ENCODE results near the gene RORC.
"Not testable (repeated sequence)": the region's sequence is repeated elsewhere in the genome, so short reads cannot be mapped to it uniquely, and the experiment has no call there.

The RORC gene

DNA sequence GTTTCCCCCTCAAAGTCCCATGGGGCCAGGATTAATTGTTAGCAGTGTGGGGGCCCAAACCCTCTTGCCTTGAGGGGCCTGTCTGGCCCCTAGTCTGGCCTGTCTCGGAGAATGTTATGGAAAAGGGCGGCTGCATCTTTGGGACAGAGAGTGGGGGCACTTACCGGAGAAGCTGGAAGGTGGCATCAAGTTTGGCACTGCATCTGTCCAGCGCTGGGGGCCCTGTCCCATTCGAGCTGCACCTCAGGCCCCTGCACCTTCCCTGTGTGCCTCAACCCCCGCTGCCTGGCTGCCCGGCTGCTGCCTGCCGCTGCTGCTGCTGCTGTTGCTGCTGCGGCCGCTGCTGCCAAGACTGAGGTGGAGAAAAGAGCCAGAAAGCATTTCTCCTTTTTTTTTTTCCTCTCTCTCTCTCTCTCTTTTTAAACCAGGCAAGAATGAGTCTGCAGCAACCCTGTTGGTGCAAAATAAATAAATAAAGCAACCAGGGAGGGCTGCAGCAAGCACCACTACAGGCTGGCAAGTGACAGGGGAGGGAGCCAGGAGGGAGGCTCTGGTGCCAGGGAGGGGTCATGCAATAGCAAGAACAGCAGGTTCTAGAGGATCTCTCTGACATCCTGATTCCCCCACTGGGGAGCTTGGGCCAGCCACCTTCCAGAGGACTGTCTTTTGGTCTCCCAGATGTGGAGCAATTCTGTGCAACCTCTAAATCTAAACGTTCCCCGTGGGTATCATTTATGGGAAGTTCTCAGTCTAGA lies 26.4 kb downstream of the RORC start, which contains the start of gene LINGO4:
Gene LINGO4 (minus strand): TSS at position 354 of the 755 bp plus-strand sequence. CDS start 2,715 bp downstream, outside the sequence.
- DNase-seq (ENCODE audit: low read depth in 3 of 3), result no peak

DNA sequence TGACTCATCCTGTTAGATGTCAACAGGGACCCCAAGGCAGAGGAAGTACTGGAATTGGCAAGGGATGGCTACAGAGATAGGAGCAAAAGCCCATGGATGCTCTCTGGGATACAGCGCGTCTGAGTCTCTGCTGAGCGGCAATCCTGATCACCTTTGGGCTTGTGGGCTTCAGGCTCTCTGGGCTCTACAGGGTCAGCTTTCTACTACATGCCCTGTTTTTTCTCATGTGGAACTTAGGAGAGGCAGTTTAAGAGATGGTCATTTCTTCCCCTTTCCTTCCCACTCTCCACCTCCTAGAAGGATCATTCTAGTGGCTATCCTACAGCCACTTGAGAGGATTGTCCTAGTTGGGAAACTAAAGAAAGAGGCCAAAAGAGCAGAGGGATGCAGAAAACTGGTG lies 27.7 kb downstream of the RORC start:
- no peak for DNase-seq (ENCODE audit: low read depth in 3 of 3)

DNA sequence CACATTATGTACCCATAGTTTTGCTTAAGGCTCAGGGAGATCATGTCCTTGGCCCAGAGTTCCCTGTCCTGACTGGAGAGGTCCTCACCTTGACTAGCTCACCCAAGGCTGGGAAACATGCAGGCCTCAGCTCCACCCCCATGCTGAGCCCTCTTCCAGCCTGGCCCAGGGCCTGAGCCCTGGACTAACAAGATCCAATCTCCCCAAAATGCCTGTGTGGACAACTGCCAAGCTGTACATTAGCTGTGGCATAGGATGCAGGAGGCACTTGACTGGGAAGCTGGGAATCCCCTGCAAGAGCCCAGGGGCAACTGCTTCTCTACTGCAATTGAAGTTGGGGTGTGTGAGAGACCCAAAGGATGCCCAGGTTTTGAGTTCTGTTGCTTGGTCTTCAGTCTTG lies 28.4 kb downstream of the RORC start:
- DNase-seq (ENCODE audit: low read depth in 3 of 3), result no peak

DNA sequence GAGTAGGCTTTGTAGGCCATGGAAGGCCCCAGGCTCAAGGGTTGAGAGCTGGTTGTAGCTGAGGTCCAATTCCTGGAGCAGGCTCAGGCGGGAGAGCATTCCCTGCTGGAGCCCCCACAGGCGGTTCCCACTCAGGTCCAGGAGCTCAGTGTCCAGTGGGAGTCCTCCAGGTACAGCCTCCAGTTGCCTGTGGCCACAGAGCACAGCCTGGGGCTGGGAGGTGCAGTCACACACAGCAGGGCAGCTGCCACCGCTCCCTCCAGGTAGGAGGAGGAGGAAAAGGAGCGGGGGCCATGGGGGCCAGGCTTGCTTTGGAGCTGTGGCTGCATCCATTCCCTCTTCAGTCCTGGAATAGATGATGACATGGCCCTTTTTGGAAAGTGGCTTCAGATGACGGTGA lies 29.2 kb downstream of the RORC start:
- no peak for DNase-seq (ENCODE audit: low read depth in 3 of 3)

DNA sequence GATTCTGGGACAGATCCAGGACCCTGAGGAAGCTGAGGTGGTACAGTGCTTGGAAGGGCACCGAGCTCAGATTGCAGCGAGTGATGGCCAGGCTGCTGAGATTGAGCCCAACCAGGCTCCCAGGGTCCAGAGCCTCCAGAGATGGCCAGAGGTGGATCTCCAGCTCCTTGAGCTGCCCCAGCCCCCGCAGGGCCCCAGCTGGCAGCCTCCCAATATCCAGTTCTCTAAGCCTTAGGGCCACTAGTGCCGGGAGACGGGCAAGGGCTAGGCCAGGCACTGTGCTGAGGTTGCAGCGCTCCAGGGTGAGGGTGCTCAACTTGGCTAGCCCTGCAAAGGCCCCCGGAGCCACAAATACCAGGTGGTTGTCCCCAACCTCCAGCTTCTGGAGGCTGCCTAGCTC lies 29.8 kb downstream of the RORC start:
- no peak for DNase-seq (ENCODE audit: low read depth in 3 of 3)

DNA sequence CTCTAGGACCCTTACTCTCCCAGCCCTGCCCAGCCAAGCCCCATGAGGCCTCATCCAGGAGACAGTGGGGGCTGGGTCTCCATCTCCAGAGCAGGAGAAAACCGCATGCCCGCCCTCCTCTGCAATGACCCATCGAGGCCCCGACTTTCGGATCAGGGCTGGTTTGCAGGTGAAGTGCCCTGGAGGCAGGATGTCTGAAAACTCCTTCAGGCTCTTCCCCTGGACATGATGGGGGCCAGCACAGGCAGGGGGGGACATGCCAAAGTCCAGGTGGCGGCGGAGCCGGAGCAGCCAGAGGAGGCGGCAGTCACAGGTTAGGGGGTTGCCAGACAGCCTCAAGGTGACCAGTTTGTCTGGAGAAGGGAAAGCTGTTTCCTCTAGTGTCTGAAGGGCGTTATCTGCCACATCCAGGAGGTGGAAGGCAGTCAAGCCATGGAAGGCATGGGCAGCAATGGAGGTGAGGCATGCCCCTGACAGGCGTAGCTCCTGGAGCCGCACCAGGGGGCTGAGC lies 30.2 kb downstream of the RORC start:
- DNase-seq (ENCODE audit: low read depth in 3 of 3), result no peak

DNA sequence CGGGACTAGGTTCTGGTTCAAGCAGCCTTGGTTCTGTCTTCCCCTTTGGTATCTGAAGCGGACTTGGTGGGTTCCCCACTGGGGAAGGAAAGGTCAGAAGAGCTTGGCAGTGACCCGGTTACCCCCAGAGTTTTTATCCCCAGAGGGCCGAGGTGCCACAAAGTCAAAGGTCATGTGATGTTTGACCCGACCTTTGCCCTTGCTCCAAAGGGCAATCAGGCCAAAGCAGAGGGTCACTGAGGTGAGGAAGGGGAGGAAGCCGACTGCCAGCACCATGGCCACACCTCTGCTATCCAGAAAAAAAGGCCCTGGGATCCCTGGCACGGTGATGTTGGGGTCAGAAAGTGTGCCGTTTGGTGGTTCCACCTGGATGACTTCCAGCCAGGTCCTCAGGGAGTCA lies 30.8 kb downstream of the RORC start:
- no peak for DNase-seq (ENCODE audit: low read depth in 3 of 3)

DNA sequence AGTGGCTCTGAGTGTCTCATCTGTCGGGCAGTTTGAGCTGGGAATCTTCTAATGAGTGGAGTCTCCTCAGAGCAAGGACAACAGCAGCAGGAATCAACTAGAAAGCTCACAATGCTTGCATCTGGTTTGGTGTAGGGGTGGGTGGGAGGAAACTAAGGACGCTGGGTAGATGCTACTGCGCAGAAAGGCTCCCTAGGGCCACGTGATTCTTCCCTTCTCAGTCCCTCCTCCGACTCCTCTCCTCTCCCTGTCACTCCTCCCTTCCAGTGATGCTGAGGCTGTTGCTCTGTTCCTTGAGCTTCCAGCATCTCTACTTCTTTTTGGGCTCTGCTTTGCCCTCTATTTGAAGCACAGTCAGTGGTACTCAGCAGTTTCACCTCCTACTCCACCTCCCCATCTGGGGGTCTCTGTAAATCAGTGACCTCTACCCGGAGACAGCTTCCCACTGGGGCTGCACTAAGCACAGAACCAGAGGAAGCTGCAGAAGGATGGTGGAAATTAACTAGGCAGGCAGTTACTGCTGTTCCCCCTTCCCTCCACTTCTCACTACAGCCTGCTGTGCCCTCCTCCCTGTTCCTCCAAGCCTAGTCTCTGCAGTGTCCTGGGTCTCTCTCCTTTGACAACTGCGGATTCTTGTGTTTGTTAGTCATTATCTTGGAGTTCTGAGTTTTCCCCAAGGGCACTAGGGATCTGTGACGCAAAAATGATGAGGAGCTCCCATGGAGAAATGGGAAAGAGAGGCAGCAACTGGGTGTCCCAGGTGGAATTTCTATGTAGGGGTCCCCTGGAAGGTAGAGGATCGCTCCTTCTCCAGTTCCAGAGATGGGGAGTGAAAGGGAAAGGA lies 32.2 kb downstream of the RORC start:
- DNase-seq (ENCODE audit: low read depth in 3 of 3), result no peak

DNA sequence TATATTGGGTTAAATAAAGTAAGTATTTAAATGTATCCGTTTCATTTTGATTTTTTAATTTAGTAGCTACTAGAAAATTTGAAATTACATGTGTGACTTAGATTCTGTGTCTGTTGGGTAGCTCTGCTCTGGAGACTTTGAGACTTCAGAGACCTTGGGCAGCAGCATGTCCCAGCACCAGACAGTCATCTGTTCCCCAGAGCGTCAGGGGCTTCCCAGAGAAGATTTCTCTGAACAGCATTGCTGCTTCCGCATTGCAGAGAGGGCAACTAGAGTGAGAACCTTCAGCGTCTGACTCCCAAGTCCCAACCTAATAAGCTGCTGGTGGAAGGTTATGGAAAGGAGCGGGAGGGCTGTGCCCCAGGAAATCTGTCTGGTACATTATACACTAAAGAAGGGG lies 33.0 kb downstream of the RORC start:
- DNase-seq (ENCODE audit: low read depth in 3 of 3), result no peak

DNA sequence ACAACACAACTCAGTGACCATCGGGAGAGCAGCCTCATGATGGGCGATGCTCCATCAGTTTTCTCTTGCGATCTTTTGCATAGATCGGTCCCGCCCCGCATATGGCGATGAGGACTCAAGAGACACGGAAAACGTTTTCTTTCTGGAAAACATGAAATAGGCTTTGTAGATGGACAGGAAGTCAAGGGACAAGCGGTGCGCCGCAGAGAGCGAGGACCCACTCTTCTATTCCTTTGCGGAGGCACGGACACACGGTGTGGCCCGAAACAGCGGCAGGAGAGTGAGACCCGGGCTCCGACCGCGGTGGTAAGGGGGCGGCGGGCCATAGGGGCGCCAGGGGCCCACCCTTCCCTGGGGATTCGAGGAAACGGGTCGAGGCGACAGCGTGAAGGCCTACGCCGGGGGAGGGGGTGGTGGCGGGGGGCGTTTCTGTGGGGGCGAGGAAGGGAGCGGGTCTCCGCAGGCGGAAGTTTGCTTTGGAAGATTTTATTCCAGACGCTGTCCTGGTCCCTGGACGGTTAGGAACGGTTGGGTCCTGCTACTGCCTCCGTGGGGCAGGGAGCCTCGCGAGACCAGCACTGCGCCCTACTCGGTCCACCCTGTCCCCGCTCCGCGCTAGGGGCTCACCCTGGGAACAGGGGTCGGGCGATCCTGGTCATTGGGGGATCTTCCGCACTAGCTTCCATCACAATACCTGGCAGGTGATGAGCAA lies 40.5 kb downstream of the RORC start:
- no peak for DNase-seq (ENCODE audit: low read depth in 3 of 3)

DNA sequence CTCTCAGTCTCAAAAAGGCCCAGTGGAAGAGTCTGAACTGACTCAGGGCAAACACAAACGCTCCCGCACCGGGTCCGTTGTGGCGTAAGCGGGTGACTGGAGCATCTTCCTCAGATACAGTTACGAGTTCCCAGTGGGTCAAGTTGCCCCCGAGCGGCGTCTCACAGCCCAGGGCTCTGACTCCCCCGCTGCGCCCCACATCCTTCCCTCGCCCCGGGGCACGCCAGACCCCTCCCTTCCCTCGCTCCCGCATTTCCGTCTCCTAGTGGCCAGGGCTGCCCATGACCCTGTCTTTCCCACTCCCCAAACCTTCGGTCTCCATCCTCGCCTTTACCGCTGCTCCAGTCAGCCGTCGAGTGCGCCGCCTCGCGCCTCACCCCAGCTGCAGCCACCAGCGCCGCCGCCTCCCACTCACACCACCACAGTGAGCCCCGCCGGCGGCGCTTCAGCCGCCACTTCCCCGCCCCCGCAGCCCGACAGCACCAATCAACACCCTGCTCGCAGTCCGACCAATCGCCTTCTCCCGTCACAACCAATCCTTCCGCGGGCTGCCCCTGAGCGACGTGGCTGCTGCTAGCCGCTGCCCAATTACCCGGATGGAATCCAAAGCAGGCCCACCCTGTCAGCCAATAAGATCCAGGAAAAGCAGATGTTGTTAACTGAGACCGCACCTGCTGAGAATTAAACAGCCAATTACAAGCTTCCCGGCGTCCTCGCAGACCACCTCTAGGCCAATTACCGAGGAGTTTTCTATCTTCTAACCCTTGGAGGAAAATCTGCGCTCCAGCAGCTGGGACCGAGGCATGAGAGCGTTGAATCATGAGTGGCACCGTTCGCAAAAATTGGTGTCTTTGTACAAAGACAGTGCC lies 41.3 kb downstream of the RORC start, which contains the start of gene TDRKH:
Gene TDRKH (minus strand): TSS at position 430 of the 869 bp plus-strand sequence. CDS start 7,478 bp downstream, outside the sequence.
- peak; percentile 97 to 98 (median 98) for DNase-seq (ENCODE audit: low read depth in 3 of 3)

DNA sequence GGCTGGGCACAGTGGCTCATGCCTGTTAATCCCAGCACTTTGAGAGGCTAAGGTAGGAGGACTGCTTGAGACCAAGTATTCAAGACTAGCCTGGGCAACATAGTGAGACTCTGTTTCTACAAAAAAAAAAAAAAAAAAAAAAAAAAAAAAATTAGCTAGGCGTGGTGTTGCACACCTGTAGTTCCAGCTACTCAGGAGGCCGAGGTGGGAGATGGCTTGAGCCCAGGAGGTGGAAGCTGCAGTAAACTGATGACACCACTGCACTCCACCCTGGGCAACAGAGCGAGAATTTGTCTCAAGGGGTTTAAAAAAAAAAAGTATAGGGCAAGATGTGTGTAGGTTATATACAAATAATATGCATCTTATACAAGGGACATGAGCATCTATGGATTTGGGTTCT lies 43.9 kb downstream of the RORC start:
- no peak for DNase-seq (ENCODE audit: low read depth in 3 of 3)

DNA sequence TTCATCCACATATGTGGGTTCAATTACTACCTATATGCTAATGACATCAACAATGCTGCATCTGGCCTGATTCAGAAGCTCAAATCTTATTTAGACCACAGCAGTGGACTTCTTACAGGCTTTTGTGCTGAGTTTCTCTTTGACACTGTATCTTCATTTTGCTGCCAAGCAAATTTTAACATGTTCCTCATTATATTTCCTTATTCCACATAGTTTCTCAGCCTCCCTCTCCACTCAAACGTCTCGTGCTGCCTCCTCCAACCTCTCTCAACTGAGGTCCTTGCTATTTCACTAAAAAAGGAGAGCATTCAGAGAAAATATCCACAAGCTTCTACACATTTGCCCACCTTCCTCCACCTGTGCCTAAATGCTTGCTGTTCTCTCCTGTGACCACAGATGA lies 47.8 kb downstream of the RORC start:
- DNase-seq (ENCODE audit: low read depth in 3 of 3), result no peak

DNA sequence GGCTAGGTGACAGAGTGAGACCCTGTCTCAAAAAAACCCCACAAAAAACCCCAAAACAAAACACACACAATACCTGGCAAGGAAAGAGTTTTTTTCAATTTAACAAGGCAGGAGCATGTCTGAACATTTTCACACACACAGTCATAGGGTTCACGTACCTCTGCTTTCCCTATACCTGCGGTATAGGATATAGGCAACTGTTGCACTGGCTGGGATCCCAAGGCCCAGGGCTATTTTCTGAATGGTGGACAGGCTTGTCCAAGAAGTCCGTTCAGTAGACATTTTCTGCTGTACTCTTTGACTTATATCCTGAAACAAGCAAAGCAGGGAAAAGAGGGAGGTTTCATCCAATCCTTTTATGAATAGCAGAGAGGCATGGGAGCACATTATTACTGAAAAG lies 48.9 kb downstream of the RORC start:
- no peak for DNase-seq (ENCODE audit: low read depth in 3 of 3)

DNA sequence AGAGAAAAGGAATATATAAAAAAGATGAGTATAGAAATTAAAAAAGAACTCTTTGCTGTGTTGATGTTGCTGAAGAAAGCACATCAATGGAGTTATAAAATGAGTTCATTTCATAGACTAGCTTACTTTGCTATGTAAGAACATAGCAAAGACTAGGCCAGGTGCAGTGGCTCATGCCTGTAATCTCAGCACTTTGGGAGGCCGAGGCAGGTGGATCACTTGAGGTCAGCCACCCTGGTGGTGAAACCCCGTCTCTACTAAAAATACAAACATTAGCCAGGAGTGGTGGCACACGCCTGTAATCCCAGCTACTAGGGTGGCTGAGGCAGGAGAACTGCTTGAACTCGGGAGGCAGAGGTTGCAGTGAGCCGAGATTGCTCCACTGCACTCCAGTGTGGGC lies 49.6 kb downstream of the RORC start:
- DNase-seq (ENCODE audit: low read depth in 3 of 3), result not testable (repeated sequence)

DNA sequence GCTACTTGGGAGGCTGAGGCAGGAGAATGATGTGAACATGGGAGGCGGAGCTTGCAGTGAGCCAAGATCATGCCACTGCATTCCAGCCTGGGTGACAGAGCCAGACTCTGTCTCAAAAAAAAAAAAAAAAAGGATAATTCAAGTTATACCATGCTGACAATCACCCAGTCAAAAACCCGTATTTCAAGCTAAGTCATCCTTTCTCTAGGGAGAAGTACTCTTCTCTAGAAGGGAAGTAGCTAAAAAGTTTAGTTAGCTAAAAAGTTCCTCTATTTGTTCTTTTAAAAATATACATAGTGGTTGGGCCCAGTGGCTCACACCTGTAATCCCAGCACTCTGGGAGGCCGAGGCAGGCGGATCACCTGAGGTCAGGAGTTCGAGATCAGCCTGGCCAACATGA lies 50.9 kb downstream of the RORC start:
- DNase-seq (ENCODE audit: low read depth in 3 of 3), result not testable (repeated sequence)

DNA sequence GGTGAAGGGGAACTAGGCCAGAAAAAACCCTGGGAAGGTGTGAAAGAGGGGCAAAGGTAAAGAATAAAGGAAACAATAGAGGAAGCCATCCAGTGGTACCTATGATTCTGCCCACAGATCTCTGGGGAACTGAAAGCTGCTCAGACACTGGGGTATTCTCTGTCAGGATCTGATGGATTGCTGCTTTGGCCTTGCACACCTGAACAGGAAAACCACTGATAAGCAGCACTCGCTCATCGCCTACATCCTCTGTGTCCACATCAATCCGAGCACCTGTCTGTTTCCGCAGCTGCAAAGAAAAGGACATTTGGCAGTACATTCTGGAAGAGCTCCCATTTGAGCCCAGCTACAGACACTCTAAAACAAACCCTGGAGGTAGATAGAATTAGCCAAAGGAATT lies 51.8 kb downstream of the RORC start:
- no peak for DNase-seq (ENCODE audit: low read depth in 3 of 3)

DNA sequence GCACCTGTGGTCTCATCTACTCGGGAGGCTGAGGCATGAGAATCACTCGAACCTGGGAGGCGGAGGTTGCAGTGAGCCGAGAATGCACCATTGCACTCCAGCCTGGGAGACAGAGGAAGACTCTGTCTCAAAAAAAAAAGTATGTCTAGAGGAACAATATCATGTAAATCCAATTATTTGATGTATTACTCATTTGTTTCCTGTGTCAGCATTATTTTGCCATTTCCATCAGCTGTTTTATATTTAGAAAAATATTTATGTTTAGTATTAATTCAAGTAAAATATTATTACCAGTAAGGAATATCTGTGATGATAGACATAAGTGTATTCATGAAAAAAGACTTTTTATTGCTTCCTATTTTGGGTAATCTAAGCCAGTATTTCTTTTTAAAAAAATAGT lies 54.3 kb downstream of the RORC start:
- no peak for DNase-seq (ENCODE audit: low read depth in 3 of 3)

DNA sequence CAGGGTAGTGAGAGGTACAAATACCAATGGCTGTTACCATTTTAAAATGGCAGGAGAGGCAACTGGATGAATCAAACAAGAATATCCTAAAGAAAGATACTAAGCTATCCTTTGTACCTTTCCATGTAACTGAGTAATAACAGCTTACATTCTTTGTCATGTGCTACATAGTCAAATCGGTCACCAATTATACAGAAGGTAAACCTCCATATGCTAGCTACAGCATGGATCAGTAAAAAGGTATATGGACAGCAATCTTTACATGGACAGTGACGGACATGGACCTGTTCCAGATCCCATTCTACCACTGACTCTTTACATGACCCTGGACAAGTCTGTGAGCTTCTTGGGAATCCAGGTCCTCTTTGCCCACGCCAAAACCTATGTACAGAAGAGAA lies 54.9 kb downstream of the RORC start:
- no peak for DNase-seq (ENCODE audit: low read depth in 3 of 3)

DNA sequence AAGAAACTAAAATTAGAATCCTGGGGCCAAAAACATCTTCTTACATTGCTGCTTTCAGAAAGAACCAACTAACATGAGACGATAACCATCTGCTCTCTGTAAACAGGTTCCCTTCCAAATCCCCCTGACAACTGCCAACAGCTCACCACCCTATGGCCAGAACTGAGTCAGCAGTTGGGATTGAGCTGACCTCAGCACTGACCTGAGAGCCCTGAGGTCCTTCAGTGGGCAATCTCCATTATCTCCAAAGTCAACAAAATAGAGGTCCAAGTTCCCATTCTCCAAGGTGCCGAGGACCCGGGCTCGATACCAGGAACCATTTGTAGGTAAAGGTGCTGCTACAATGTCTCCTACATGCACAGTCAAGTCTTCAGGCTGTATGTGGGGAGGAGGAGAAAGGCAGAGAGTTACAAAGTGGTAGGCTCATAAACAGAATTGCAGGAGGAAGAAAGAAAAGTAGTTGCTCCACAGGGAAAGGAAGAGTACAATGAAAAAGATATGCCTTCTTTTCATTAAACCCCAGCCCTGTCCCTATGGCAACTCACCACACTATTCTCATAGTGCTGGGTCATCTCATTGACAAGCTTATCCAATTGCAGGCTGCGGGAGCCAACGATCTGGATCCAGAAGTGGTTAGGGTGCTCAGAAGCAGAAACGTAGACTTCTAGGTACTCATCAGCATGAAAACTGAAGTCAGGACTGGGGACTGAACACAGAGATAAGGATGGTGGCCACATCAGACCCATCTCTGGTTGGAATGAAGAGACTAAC lies 55.5 kb downstream of the RORC start:
- DNase-seq (ENCODE audit: low read depth in 3 of 3), result no peak
